Stimulated activated CD4-positive, alpha-beta T cell treated with anti-CD3 and anti-CD28 coated beads, Interleukin-2, amount 100 ng/mL, for 24 hours (primary cell): ENCODE results near the gene MYL11.
"Not testable (repeated sequence)": the region's sequence is repeated elsewhere in the genome, so short reads cannot be mapped to it uniquely, and the experiment has no call there.

Source experiments
- DNase-seq, 2 donors: peaks; one replicate each; pipeline ENCODE4 v3.0.0-alpha.2; 2020

Gene MYL11

GRCh38 chr16:30374538-30374937 lies at the start of gene MYL11:
TSS of gene MYL11 (plus strand) at chr16:30374802. CDS start at chr16:30374858, 56 bp downstream.
- no peak for DNase-seq

- DNase-seq, result peak; percentile 84 to 87
These were observed 40.1 kb upstream of the MYL11 start for GRCh38 chr16:30334473-30334989.

DNA sequence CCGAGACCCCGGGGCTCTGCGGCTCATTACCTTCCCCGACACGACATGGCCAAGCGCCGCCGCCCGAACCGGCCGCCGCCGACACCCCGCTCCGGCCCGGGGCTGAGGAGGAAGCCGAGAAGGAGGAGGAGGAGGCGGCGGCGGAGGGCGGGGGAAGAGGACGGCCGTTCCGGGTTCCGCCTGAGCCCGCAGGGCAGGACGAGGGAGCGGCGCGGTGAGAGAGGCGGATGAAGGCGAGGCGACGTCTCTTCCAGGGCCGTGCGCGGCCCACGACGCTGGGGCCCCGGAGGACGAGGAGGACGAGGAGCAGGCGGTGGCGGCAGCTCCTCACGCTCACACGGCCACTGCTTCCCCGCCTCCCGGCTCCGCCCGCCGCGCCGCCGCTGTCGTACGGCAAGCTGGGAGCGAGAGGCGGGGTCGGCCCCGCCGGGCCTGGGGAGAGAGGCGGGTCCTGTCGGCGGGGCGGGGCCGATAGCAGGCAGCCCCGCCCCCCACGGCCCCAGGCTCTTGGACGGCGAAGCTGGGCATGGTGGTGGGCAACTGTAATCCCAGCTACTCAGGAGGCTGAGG lies 39.5 kb upstream of the MYL11 start:
- DNase-seq, result peak; percentile 84 to 86

- no peak for DNase-seq
These were observed 38.8 kb upstream of the MYL11 start for GRCh38 chr16:30335598-30336474.

DNA sequence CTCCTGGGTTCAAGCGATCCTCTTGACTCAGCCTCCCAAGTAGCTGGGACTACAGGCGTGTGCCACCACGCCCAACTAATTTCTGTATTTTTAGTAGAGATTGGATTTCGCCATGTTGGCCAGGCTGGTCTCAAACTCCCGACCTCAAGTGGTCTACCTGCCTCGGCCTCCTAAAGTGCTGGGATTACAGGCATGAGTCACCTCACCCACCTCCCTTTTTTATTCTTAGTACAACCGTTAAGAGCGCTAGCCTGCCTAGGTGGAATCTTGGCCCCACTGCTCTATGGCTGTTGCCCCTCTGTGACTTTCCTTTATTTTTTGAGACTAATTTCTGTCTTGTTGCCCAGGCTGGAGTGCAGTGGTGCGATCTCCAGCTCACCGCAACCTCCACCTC lies 36.6 kb upstream of the MYL11 start:
- DNase-seq, result not testable (repeated sequence)

GRCh38 chr16:30338715-30339114 lies 35.9 kb upstream of the MYL11 start:
- DNase-seq, result not testable (repeated sequence)

DNA sequence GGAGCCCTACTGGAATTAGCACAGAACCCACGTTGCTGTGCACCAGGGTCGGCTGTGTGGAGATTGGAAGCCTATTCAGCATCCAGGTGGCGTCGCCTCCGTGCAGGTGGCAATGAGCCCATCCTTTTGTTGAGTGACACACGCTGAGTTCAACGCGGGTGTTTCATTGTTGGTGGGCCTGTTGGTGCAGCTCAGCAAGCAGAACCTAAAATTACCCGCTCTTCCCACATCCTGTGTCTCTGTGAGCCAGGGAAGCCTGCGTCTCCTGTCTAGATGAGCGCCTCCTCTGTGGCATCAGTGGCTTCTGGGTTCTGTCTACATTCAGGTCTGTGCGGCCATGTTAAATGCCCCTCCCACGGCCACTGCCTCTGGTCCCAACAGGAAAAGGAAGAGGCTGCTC lies 34.0 kb upstream of the MYL11 start:
- DNase-seq, result no peak

DNA sequence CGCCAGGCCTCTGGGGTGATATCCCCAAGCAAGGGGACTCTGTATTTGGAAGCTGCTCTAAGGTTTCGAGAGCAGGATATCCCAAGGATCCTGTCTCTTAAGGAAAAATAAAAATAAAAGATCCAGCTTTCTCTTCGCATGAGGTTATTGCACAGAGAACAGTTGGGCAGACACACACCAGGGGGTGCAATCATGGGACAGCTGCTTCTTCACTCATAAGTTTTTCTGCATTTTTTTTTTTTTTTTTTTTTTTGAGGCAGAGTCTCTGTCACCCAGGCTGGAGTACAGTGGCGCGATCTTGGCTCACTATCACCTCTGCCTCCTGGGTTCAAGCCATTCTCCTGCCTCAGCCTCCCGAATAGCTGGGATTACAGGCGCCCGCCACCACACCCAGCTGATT lies 32.6 kb upstream of the MYL11 start:
- not testable (repeated sequence) for DNase-seq

DNA sequence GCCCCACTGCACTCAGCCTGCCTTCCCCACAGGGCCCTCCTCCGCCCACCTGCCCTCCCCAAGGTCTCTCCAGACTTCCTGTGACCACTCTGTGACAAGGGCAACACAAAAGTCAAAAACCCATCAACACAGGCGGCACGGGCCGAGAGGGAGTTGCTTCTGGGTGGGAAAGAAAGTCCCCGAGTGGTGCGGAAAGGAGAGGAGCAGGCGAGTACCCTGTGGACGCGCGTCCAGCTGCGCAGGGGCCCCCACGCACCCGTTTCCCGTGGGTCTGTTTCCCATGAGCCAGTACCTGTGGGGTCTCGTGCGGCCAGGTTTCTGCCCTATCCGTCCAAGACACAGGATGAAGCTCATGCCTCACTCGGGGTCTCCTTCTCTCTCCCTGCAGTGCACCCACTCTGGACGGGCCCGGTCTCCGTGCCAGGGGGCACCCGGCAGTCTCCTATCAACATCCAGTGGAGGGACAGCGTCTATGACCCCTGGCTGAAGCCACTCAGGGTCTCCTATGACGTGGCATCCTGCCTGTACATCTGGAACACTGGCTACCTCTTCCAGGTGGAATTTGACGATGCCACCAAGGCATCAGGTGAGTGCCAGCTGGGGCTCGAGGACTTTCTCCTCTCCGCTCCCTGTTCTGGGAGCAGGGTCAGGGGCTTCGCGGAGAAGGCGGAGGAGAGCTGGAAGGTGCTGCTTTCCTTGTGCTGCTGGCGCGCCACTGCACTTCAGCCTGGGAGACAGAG lies 31.7 kb upstream of the MYL11 start:
- no peak for DNase-seq

DNA sequence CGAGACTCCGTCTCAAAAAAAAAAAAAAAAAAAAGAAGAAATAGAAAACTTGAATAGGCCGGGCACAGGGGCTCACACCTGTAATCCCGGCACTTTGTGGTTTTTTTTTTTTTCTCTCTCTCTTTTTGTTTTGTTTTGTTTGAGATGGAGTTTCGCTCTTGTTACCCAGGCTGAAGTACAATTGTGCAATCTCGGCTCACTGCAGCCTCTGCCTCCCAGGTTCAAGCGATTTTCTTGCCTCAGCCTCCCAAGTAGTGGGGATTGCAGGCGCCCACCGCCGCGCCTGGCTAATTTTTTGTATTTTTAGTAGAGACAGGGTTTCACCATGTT lies 31.1 kb upstream of the MYL11 start:
- DNase-seq, result not testable (repeated sequence)

DNA sequence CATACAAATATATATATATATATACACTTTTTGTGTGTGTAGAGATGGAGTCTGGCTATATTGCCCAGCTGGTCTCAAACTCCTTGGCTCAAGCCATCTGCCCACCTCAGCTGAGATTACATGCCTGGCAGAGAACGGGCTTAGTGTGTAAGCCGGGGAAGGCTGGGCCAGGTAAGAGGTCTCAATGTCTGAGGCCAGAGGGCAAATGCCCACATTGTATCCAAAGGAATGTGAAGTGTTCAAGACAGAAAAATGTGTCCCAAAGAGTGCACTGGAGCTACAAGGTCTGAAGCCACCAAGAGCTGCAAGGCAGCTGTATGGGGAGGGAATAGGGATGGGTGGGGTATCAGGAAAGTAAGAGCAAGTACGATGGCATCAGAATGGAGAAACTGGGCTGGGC lies 28.3 kb upstream of the MYL11 start:
- DNase-seq, result no peak

DNA sequence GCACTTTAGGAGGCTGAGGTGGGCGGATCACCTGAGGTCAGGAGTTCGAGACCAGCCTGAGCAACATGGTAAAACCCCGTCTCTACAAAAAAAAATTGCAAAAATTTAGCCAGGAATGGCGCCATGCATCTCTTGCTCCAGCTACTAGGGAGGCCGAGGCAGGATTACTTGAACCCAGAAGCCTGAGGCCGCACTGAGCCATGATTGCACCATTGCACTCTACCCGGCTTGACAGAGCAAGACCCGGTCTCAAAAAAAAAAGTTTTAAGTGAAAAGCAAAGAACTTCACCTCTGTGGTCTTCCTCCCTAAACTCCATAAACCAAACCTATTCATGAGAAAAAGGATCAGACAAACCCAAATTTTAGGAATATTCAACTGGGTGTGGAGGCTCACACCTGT lies 26.5 kb upstream of the MYL11 start:
- DNase-seq, result no peak

DNA sequence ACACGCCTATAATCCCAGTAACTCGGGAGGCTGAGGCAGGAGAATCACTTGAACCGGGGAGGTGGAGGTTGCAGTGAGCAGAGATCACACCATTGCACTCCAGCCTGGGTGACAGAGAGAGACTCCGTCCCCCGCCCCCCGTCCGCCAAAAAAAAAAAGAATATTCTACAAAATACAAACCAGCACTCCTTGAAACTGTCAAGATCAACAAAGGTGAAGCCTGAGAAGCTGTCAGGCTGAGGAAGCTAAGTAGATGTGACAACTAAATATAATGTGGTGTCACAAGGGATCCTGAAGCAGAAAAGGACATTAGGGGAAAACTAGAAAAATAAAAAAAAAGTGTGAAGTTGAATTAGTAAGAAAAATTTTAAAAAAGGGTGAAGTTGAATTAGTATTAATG lies 25.7 kb upstream of the MYL11 start:
- no peak for DNase-seq

DNA sequence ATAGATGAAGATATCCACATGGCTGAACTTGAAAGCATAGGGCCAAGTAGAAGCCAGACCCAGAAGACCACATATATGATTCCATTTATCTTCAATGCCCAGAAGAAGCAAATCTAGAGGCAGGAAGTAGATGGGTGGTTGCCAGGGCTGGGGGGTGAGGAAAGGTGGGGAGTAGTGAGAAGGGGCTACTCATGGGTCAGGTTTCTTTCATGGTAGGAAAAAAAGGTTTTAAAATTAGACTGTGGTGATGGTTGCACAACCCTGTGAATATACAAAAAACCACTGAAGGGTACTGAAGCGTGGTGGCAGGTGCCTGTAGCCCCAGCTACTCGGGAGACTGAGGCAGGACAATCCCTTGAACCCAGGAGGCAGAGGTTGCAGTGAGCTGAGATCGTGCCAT lies 24.9 kb upstream of the MYL11 start:
- no peak for DNase-seq

GRCh38 chr16:30350134-30350871 lies 24.3 kb upstream of the MYL11 start:
- DNase-seq, result no peak

DNA sequence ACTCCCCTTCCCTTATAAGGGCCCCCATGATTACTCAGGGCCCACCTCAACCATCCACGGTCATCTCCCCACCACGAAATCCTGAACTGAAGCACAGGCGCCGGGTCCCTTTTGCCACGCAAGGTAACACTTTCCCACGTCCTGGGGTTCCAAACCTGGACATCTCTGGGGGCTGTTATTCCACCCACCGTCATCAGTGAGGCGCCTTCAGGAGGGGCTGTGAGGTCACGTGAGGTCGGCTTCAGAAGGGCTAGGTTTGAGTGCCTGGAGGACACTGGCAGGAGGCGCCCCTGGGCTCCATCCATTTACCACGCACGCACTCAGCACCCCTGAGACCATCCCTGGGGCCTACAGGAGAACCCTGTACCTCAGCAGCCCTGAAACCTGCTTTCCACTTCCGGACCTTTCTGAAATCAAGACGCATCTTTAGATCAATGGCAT lies 23.6 kb upstream of the MYL11 start:
- DNase-seq, result no peak

DNA sequence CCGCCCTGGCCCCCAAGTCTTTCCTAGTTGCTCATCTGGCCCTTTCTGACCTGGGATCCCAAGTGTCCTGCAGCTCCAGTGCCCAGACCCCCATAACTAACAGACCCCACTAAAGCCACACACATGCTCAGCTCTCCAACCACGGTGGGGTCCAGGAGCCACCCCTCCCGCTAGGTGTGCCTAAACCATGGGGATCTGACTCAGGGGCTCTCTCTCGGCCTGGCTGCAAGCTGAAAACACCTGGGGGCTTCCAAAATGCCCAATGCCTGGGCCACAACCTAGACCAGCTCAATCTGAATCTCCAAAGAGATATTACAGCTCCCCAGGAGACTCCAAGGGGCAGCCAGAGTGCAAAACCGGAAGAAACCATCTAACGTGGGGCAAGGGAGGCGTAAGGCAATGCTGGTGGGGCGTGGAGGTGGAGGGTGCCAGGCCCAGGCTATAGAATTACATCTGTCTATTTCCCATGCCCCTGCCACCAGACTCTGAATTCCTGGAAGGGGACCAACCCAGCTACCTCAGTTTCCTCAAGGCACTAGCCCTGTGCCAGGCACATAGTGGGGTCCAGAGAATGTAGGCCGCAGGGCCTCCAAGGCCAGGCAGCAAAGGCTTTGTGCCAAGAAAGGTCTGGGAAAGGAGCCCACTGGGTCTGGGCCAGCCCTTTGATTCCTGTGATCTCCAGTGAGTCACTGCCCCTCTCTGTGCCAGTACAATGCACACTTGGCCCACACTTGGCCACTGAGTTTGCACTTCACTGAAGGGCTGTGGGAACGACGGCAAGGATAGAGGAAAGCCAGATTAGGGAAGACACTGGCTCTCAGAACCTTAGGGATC lies 22.8 kb upstream of the MYL11 start:
- no peak for DNase-seq

GRCh38 chr16:30352488-30353401 lies 21.9 kb upstream of the MYL11 start:
- DNase-seq, result no peak

- no peak for DNase-seq
These were observed 21.0 kb upstream of the MYL11 start for GRCh38 chr16:30353438-30354129.
